ENCODE results near the gene TMEM108.
"Not testable (repeated sequence)": the region's sequence is repeated elsewhere in the genome, so short reads cannot be mapped to it uniquely, and the experiment has no call there.

TMEM108 gene

GRCh38 chr3:133038089-133038730, at the start of gene TMEM108:
TMEM108 (plus strand) TSS chr3:133038391.
- DNase-seq, result peak; percentile 95

DNA sequence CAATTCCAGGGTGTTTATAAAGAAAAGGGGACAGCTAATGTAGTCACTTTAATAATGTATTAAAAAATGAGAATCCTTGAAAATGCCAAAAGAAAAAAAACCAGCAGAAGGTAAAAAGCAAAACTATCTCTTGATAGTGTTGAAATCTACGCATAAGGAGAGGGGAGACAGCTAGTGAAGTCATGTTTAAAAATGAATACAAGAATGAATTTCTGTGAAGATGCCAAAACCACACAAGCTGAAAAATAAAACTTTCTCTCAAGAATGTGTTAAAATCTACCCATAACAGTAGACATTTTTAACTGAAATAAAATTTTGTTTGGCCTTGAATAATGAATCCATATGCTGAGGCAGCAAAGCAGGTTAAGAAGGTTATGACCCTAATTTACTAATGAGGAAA, 42.2 kb upstream of the TMEM108 start:
- DNase-seq, result no peak

GRCh38 chr3:132997404-132998185, 40.6 kb upstream of the TMEM108 start:
- no peak for DNase-seq

DNA sequence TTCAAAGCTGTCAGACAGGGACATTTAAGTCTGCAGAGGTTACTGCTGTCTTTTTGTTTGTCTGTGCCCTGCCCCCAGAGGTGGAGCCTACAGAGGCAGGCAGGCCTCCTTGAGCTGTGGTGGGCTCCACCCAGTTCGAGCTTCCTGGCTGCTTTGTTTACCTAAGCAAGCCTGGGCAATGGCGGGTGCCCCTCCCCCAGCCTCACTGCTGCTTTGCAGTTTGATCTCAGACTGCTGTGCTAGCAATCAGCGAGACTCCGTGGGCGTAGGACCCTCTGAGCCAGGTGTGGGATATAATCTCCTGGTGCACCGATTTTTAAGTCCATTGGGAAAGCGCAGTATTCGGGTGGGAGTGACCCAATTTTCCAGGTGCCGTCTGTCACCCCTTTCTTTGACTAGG, 33.2 kb upstream of the TMEM108 start:
- not testable (repeated sequence) for DNase-seq

DNA sequence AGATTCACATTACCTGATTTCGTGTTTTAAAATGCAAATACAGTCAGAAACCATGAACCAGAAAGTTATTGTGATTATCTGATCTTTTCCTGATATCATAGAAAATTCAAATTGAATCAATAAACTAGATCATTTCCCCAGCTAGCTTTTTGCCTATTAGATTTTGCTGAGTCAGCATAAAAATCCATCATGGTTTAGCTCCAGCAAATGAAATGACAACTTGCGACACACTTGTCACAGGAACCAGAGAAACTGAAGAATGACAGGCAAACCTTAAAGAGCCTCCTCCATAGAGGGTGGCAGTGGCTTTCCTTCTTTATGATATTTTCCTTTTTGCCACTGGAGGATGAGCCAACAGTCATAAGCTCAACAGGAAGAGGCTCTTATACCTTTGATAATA, 30.6 kb upstream of the TMEM108 start:
- no peak for DNase-seq

DNA sequence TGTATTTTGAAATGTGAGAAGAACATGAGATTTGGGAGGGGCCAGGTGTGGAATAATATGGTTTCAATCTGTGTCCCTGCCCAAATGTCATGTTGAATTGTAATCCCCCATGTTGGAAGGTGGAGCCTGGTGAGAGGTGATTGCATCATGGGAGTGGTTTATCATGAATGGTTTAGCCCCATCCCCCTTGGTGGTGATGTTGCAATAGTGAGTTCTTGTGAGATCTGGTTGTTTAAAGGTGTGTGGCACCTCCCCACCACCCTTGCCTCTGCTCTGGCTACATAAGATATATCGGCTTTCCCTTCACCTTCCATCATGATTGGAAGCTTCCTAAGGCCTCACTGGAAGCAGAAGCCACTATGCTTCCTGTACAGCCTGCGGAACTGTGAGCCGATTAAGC, 23.9 kb upstream of the TMEM108 start:
- DNase-seq, result no peak

DNA sequence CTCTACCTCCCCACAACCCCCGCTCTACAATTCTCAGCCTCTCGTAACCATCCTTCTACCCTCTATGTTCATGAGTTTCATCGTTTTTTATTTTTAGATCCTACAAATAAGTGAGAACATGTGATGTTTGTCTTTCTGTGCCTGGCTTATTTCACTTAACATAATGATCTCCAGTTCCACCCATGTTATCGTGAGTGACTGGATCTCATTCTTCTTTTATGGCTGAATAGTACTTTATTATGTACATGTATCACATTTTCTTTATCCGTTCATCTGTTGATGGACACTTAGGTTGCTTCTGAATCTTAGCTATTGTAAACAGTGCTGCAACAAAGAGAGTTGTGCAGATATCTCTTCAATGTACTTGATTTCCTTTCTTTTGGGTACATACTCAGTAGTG, 22.6 kb upstream of the TMEM108 start:
- DNase-seq, result not testable (repeated sequence)

DNA sequence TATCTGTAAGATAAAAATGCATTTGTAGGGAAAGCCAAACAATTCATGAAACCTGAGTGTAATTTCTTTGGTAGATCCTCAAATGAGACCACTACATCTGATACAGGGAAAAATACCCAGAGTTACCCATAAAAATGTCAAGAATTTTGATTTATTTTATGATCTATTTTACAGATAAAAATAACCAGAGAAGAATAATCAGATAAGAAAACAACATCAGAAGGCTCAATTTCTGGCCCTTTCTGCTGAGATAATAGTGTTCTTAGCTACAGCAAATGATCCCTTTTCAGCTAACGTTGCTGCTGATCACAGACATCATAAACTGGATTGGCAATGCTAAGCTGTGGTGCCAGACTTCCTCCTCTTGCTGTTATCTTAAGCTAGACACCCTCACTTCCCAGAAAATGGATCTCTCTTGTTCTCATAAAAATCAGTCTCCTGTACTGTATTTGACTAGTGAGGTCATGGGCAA, 21.3 kb upstream of the TMEM108 start:
- no peak for DNase-seq

GRCh38 chr3:133018921-133019320, 19.3 kb upstream of the TMEM108 start:
- no peak for DNase-seq

DNA sequence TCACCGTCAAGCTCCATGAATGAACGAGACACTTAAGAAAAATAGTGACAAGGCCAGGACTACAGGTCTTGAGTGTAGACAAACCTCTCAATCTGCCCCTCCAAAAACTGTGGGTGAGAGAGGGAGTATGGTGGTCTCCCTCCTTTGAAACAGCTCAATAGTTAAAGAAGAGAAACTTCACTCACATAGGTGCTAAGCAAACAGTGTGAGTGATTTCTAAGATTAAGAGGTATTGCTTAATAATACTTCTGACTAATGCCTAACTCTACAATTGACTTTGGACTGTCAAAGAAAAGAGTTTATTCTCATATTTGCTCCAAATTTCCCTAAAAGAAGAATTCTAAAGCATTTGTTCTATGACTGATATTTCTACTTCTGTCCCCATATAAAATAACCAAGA, 17.0 kb upstream of the TMEM108 start:
- no peak for DNase-seq

- DNase-seq, result no peak
These were observed 14.8 kb upstream of the TMEM108 start for GRCh38 chr3:133023362-133023761.

DNA sequence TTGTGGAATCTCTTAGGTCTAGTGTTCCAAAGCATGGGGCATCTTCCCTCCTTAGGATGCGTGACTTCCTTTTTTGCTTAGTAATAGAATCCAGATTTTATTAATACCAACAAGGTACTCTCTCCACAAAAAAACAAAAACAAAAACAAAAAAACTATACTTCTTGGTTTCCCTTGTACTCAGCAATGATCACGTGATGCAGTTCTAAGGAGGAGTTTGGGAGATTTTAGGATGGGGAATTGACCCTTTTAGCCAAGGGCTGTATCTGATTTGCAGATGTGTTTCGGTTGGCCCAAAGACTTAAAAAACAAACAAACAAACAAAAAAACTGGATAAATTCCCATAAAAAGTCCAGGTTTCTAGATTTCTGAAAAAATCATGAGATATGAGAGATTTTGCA, 12.6 kb upstream of the TMEM108 start:
- no peak for DNase-seq

GRCh38 chr3:133032301-133032700, 5.9 kb upstream of the TMEM108 start:
- no peak for DNase-seq

- peak; percentile 56 for DNase-seq
These were observed 755 bp upstream of the TMEM108 start for GRCh38 chr3:133037436-133037835.

- peak; percentile 54 for DNase-seq
These were observed 662 bp downstream of the TMEM108 start for GRCh38 chr3:133038731-133039375.

GRCh38 chr3:133040696-133041523, 2.7 kb downstream of the TMEM108 start:
- DNase-seq, result peak; percentile 90

DNA sequence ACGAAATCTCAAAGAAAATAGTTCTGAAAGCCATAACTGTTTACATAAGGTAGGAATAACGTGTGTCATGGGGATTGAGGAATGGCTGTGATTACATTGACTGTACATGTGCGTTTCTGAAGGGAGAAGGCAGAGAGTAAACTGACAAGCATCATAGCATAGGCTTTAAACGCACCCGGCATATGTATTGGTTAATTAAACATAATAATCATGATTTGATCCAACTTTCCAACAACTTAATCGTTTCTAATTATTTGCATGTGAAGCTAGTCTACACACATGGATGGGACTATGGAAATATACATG, 3.3 kb downstream of the TMEM108 start:
- no peak for DNase-seq

DNA sequence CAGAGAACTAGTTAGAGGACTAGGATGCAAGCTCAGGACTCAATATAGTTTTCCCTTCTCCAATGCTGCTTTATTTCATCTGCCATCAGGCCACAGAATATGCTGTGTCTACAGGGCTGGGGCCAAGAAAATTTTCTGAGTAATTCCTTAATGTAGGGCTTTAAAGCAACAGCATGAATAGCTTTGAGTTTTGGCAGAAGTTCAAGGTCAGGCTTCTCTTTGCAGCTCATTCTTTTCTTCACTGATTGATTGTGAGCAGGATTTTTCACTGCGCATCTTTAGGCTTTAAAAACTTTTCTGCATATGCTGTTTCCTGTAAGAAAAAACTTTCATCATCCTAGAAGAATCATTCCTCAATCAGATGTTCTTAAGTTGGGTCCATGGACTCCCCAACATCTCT, 4.6 kb downstream of the TMEM108 start:
- DNase-seq, result peak; percentile 19

- DNase-seq, result no peak
These were observed 9.8 kb downstream of the TMEM108 start for GRCh38 chr3:133047980-133048379.

- no peak for DNase-seq
These were observed 11.3 kb downstream of the TMEM108 start for GRCh38 chr3:133049491-133049890.

GRCh38 chr3:133050891-133051290, 12.7 kb downstream of the TMEM108 start:
- no peak for DNase-seq

DNA sequence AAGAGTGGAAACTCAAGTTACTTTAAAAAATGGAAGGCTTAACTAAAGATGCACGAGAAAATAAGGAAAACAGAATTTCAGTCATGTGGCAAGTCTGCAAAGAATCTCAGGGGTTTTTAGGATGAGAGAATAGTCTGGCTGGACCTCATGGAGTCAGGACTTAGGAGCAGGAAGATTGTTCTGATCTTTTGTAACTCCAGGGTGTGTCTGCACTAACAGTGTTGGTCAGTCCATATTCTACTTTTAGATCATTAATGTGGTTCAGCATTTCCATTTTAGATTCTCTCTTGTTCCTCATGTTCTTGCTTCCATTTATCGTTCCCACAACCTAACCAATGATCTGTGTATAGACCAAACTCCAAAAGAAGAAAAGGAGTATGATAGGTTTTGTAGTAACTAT, 15.3 kb downstream of the TMEM108 start:
- no peak for DNase-seq

DNA sequence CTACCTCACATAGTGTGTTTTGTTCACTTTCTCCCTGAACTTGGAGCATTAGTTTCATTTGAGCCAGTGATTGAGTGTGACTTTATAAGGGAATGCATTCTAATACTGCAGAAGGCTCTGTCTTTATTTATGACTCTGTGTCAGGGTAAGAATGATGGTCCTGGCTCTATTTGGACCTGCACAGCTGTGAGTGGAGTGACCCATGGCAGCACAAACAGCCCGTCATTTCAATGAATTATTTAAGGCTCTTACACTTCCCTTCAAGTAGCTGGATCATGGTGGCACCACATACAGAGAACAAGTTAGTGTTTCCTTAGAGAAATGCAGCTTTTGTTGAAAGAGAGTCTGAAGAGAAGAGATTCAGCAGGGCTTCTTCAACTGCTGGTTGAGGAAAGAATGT, 16.4 kb downstream of the TMEM108 start:
- DNase-seq, result peak; percentile 73
